DMS53 treated with DMSO at 0.1 percent for 48 hours (cell line): Measurements from ENCODE around the gene CRYBG3.

Experiments used
- DNase-seq: peaks from one replicate; lab custom pipeline; 2025; ENCODE audit not compliant: unreplicated experiment; lab: John Stamatoyannopoulos, UW

Gene CRYBG3

DNA sequence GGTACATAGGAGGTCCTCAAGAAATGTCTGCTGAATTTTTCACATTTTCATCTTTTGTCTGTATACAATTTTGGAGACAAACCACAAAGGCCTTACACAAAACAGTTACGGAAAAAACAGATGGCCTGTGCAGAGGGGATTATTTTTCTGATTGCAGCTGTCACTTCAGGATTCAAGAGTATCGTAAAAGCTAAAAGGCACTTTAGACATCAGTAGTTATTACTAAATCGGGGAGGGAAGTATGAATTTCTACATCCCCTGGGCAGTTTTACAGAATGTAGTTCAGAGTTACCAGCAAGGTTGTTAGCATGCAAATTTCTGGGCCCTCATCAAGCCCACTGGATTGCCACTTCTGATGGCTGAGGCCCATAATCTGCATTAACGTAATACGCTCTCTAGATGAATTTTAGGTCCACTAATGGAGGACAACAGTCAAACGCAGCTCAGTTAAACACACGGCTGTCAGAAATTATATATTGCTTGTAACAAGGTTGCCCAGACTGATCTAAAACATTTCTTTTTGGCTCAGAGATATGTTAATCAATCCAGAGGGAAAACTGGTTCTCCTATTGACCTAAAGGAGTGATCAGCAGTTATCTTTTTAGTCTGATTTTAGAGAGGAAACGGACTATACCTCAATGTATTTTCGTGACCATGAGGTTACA, 149.3 kb downstream of the CRYBG3 start:
- DNase-seq: no peak

DNA sequence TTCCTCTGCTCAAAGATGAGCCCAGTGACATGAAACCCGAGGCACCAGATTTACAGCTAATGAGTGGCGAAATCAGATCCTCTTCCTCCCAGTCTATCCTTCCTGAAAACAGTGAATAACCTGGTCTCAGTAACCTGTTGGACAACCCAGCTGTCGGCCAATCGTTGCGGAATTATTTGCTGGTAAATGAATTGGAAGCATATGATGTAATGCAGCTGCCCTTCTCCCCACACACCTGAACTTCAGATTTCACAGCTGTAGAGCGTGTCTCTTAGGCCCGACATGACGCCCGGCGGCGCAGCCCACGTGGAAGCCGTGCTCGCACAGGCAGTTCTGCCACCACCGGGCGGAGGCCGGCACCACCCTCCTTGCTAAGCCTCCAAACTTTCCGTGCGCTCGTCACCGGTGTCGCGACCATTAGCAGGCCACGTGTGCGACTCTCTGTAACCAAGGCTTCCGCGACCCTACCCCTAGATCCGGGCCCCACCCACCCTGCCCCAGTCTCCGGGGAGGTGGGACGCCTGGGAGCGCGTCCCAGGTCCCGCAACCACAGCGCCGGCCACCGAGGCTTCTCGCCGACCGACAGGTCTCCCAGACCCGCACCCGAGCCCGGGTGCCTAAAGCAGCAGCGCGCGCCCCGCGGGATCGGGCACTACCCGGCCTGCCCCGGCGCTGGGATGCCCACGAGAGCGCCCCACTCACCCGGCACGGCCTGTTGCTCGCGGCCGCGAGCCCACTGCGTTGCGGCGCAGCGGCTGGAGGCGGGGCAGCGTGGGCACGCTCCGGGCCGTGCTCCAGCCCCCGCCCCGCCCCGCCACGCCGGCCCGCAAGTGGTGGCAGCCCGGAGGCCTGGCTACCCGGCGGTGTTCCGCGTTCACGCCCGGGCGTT, 150.1 kb downstream of the CRYBG3 start, which contains the start of gene RIOX2:
TSS of gene RIOX2 (minus strand) at position 753 of the 889 bp plus-strand sequence. CDS start 4,838 bp downstream, outside the sequence.
- DNase-seq: peak; percentile 36

GRCh38 chr3:97972976-97973375, 151.2 kb downstream of the CRYBG3 start:
- no peak for DNase-seq

- no peak for DNase-seq
These were observed 153.2 kb downstream of the CRYBG3 start for GRCh38 chr3:97974996-97975395.

DNA sequence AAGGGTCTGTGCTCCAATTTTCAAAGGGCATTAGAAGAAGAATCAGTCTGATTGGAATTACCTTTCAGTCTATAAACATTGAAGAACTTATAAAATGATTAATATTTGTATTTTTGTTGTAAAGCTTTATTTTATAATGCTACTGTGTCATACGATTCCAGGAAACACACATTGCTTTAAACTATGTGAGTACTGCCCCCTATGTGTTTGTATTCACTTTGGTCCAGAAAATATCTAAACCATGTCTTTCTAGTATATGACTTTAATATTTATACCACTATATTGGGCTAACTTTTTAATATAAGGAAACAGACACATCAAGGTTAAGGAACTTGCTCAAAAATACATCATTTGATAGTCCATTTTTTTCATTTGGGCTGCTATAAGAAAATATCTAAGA, 153.7 kb downstream of the CRYBG3 start:
- DNase-seq: no peak

- DNase-seq: no peak
These were observed 157.8 kb downstream of the CRYBG3 start for GRCh38 chr3:97979610-97980009.

GRCh38 chr3:97981886-97982285, 160.1 kb downstream of the CRYBG3 start:
- DNase-seq: no peak

DNA sequence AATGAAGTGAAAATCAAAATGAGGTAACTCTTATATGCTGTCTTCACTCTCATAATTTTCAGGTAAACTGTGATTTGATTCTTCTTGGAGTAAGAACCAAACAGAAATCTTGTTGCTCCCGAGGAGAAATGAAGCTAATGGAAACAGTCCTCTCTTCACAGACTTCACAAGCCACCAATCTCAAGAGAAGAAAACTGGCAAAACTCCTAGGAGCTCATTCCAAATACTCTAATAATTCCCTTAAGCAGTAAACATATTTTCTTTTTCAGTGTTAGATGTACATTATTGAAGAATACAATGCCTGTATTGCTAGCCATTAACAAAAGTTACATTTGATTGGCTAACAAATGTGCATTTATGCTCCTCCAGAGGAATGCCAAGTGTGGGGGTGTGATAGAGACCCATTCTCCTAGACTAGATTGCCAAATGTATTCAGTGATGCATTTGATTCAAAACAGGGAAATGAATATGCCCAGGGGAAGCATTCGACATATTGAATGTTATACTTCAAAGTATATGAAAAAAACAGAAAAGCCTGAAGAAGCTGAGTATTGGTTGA, 162.2 kb downstream of the CRYBG3 start:
- DNase-seq: no peak

DNA sequence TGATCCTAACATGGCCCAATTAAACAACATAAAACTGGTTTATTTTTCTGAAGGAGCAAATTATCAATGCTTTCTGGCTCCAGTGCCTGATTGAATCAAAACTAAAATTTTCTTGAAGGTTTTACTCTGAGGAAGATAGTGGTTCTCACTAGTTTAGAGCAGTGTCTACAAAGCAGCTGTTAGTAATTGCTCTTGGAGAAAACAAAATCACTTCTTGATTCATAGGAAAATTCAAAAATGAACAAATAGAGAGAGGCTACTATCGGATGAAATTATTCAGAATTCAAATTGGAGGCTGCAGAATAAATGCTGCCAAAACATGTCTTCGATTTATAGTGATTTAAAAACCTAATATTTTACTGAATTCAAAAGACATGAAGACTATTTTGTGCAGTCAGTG, 165.5 kb downstream of the CRYBG3 start:
- DNase-seq: no peak

GRCh38 chr3:97988784-97989568, 167.2 kb downstream of the CRYBG3 start:
- no peak for DNase-seq

- no peak for DNase-seq
These were observed 168.9 kb downstream of the CRYBG3 start for GRCh38 chr3:97990624-97991292.

DNA sequence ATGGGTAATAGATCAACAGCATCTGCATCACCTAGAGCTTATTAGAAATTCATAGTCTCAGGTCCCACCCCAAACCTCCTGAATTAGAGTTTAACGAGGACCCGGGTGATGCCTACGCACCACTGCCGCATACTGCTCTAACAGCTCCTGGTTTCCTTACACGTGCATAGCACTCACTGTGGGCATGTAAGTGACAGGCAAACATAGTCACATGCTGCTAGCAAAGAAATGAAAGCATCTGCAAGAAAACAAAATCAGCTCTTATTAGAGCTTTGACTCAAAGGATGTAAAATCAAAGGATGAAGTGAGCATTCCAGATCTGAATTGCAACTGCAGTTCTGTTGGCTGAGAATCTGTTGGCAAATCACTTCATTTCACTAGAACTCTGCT, 169.5 kb downstream of the CRYBG3 start:
- DNase-seq: no peak

DNA sequence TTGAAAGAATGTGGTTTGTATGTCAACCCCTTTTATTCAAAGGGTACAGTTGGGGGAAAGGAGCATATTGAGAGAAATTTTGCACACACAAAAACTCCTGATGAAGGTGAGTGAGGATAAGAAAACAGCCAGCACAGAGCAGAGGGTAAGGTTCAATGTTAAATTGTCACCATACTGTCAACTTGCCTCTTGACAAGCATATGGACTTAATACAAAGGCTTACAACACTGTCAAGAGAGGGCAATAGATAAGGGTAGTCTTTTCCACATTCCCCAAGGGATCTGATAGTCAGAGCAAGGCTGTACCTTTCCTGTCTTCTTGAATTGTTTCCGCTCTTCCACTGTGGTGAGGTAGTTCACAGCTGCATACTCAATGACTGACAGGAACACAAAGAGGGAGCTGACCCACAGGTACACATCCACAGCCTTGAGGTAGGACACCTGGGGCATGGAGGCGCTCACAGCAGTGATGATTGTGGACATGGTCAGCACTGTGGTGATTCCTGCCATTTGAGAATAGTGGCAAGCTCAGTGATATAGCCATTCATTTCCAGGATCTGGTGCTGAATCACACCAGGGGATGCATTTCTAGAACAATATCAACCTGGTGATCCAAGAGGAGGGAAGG, 170.8 kb downstream of the CRYBG3 start:
- DNase-seq: no peak

GRCh38 chr3:97993526-97993925, 171.7 kb downstream of the CRYBG3 start:
- no peak for DNase-seq

DNA sequence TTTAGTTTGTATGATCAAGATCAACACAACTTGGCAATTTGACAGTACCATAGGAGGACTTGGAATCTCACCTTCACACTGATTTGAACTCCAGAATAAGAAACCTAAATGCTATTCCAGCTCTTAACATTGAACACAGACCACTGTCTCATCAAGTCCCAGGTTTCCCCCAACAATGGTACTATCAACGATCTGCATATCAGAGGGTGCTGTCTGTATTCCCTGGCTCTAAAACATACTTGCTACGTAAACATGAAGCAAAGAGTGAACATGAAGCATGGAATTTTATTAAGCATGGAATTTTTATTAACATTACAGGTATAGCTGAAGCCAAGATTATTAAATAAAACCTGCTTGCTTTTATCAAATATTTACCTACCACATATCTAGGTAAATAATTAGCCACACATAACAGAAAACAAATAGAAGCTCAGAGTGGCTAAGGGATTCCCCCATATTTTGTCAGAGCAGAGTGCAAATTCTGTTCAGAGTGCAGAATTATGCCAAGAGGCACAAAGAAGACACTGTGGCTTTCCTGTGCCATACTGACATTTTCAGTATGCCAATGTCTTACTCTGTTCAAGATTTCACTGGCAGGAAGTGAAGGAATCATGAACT, 172.6 kb downstream of the CRYBG3 start:
- no peak for DNase-seq
